Caco-2 (cell line): Measurements from ENCODE around the gene TTLL6. TPM values are rescaled to one million over a fixed set of nuclear protein-coding genes. Genes with fewer than 3 reads are reported as not detected.

Experiments used
- BruUV-seq: library from RNA; stranded (reverse); fragments of 400-500 nt; replicated peaks from 2 replicates; lab custom pipeline; 2021; lab: Mats Ljungman, UMichigan
- CTCF ChIA-PET: fragments of 300-600 bp; sonication (Branson Sonifier 250); formaldehyde crosslinking; loops from one replicate; lab custom pipeline; 2022; ENCODE audit warnings: antibody characterized with exemption; lab: Charles Lee
- POLR2A ChIA-PET: fragments of 300-600 bp; sonication (Branson Sonifier 250); formaldehyde crosslinking; loops from one replicate; lab custom pipeline; 2022; ENCODE audit warnings: antibody characterized with exemption; lab: Charles Lee
- DNase-seq, 2 experiments: peaks; one replicate each; pipeline versions ENCODE4 v3.0.0 to v3.0.0-alpha.2; 2020 to 2022
- H3K27me3 ChIP-seq: replicated peaks from 2 replicates; pipeline ENCODE4 v1.6.0; 2011; ENCODE audit warnings: low read length; ENCODE audit not compliant: control insufficient read depth, insufficient read depth
- H3K36me3 ChIP-seq: 2 replicates; pipeline ENCODE4 v1.5.1; 2011; ENCODE audit warnings: low read length; ENCODE audit not compliant: control insufficient read depth, insufficient read depth
- H3K4me1 ChIP-seq: fragments of 250-450 bp; sonication (Bioruptor Pico); 2 replicates; pipeline ENCODE4 v1.5.1; 2020; ENCODE audit warnings: mild to moderate bottlenecking
- H3K4me3 ChIP-seq: 2 replicates; pipeline ENCODE4 v1.5.1; 2011; ENCODE audit warnings: low read depth, mild to moderate bottlenecking, control low read depth, low read length
- H3K9me3 ChIP-seq: fragments of 250-450 bp; sonication (Bioruptor Pico); 2 replicates; pipeline ENCODE4 v1.5.1; 2020; ENCODE audit warnings: mild to moderate bottlenecking, moderate library complexity
- H3K27ac Mint-ChIP-seq: one replicate; pipeline ENCODE4 v1.8.0; 2022; ENCODE audit warnings: mixed read lengths; ENCODE audit not compliant: unreplicated experiment
- H3K27me3 Mint-ChIP-seq: one replicate; pipeline ENCODE4 v1.8.0; 2022; ENCODE audit warnings: mixed read lengths; ENCODE audit not compliant: insufficient read depth, unreplicated experiment
- H3K36me3 Mint-ChIP-seq: one replicate; pipeline ENCODE4 v1.8.0; 2022; ENCODE audit warnings: mild to moderate bottlenecking, mixed read lengths; ENCODE audit not compliant: insufficient read depth, unreplicated experiment
- H3K4me1 Mint-ChIP-seq: one replicate; pipeline ENCODE4 v1.8.0; 2022; ENCODE audit warnings: low read depth, mixed read lengths; ENCODE audit not compliant: unreplicated experiment
- H3K4me3 Mint-ChIP-seq: one replicate; pipeline ENCODE4 v1.8.0; 2022; ENCODE audit warnings: mild to moderate bottlenecking, moderate library complexity, mixed read lengths; ENCODE audit not compliant: unreplicated experiment
- H3K9me3 Mint-ChIP-seq: one replicate; pipeline ENCODE4 v1.8.0; 2022; ENCODE audit warnings: mixed read lengths; ENCODE audit not compliant: unreplicated experiment
- intact Hi-C: fragments of 100-400 bp; cut with micrococcal nuclease; formaldehyde crosslinking; loops from one replicate; pipeline ENCODE4 v1.10.0; 2022; ENCODE audit not compliant: unreplicated experiment
- total RNA-seq: library from RNA; stranded (reverse); gene quantifications from 2 replicates; pipeline ENCODE4 v1.2.3, GENCODE V29; 2022
- TF ChIP-seq, protein P1 (sequence below), 2 experiments: fragments of 200-600 bp in 1 of 2; IDR thresholded peaks; 1 replicate in 1 of 2; 2 replicates in 1 of 2; pipeline versions ENCODE4 v1.5.1 to v1.8.0; 2011 to 2022; ENCODE audit warnings: antibody characterized with exemption in 1 of 2, control low read depth in 1 of 2, inconsistent platforms in 1 of 2, low read depth in 1 of 2, low read length in 1 of 2, mild to moderate bottlenecking in 1 of 2, moderate library complexity in 1 of 2; ENCODE audit not compliant: insufficient read depth in 1 of 2, severe bottlenecking in 1 of 2, unreplicated experiment in 1 of 2

The TTLL6 gene
- total RNA-seq, 1 experiment from 2014 or later: 0.16 TPM

GRCh38 chr17:48790607-48791127 is 26.4 kb downstream of the TTLL6 start:
- no peaks in the 10 kb centered on the region for H3K27me3 ChIP-seq
- ChIA-PET CTCF (interaction anchor here (0.6 to 31.3 kb wide), 41 partner anchors 8 to 742 kb away, joined by 3 to 1184 read pairs (median 5); partner anchors contain the start of genes ATP5MC1, HOXB13, HOXB9 and NFE2L1), POLR2A (interaction anchor here (0.5 to 2.1 kb wide), 2 partner anchors 63 to 624 kb away, joined by 5 to 8 read pairs; partner anchors contain the start of gene HOXB13)
- H3K9me3 Mint-ChIP-seq: no peaks in the 10 kb centered on the region
- peak overlapping the region; percentile 51 for H3K27ac Mint-ChIP-seq
- no peak overlapping the region for H3K4me3 Mint-ChIP-seq
- DNase-seq: peak; percentile 45 to 59
- BruUV-seq: no TSS peak
- TF ChIP-seq, protein P1, sequence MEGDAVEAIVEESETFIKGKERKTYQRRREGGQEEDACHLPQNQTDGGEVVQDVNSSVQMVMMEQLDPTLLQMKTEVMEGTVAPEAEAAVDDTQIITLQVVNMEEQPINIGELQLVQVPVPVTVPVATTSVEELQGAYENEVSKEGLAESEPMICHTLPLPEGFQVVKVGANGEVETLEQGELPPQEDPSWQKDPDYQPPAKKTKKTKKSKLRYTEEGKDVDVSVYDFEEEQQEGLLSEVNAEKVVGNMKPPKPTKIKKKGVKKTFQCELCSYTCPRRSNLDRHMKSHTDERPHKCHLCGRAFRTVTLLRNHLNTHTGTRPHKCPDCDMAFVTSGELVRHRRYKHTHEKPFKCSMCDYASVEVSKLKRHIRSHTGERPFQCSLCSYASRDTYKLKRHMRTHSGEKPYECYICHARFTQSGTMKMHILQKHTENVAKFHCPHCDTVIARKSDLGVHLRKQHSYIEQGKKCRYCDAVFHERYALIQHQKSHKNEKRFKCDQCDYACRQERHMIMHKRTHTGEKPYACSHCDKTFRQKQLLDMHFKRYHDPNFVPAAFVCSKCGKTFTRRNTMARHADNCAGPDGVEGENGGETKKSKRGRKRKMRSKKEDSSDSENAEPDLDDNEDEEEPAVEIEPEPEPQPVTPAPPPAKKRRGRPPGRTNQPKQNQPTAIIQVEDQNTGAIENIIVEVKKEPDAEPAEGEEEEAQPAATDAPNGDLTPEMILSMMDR (IDR thresholded peaks at IDR 0.05; ENCODE audit: insufficient read depth in 1 of 2, low read depth in 1 of 2, low read length in 1 of 2, severe bottlenecking in 1 of 2, unreplicated experiment in 1 of 2): peak in 1 of 2 experiments; percentile 18
- no peaks in the 10 kb centered on the region for H3K9me3 ChIP-seq
- no peak overlapping the region for H3K4me3 ChIP-seq
- H3K4me1 Mint-ChIP-seq: peaks cover 45% of the 10 kb centered on the region
- H3K27me3 Mint-ChIP-seq: no peaks in the 10 kb centered on the region
- intact Hi-C loops: loop anchor here (1.0 kb wide), 5 partner anchors 62 to 119 kb away; partner anchors contain the start of gene HOXB13
- H3K36me3 ChIP-seq: no peaks in the 10 kb centered on the region
- peaks cover 13% of the 10 kb centered on the region for H3K36me3 Mint-ChIP-seq
- peaks cover 43% of the 10 kb centered on the region for H3K4me1 ChIP-seq

- DNase-seq: no peak
- CTCF ChIA-PET: interaction anchor here (2.1 to 31.3 kb wide), 4 partner anchors 62 to 116 kb away, joined by 12 to 1184 read pairs (median 124); partner anchors contain the start of genes HOXB13 and PRAC2
- no TSS peak for BruUV-seq
- no peak overlapping the region for H3K27ac Mint-ChIP-seq
- Histone ChIP-seq H3K27me3 (no peaks in the 10 kb centered on the region), H3K4me1 (peaks cover 23% of the 10 kb centered on the region), H3K9me3 (no peaks in the 10 kb centered on the region), H3K36me3 (no peaks in the 10 kb centered on the region), H3K4me3 (no peak overlapping the region)
- peaks cover 21% of the 10 kb centered on the region for H3K4me1 Mint-ChIP-seq
- TF ChIP-seq, protein P1 (IDR thresholded peaks at IDR 0.05; ENCODE audit: insufficient read depth in 1 of 2, low read depth in 1 of 2, low read length in 1 of 2, severe bottlenecking in 1 of 2, unreplicated experiment in 1 of 2): no peak
- POLR2A ChIA-PET: no interaction called here
- H3K27me3 Mint-ChIP-seq: no peaks in the 10 kb centered on the region
- intact Hi-C loops: no loop called here
- H3K36me3 Mint-ChIP-seq: peaks cover 6% of the 10 kb centered on the region
- no peaks in the 10 kb centered on the region for H3K9me3 Mint-ChIP-seq
- no peak overlapping the region for H3K4me3 Mint-ChIP-seq
Measured at GRCh38 chr17:48787828-48788227, 29.2 kb downstream of the TTLL6 start.

GRCh38 chr17:48779421-48779820 is 37.6 kb downstream of the TTLL6 start:
- Mint-ChIP-seq H3K36me3 (no peaks in the 10 kb centered on the region), H3K4me1 (no peaks in the 10 kb centered on the region), H3K4me3 (no peak overlapping the region), H3K27ac (no peak overlapping the region), H3K27me3 (no peaks in the 10 kb centered on the region), H3K9me3 (peaks cover 9% of the 10 kb centered on the region)
- 0 out of 2 replicates have a peak, but pooled peaks cover 7% of the 10 kb centered on the region for H3K9me3 ChIP-seq
- intact Hi-C loops: no loop called here
- BruUV-seq: no TSS peak
- no peaks in the 10 kb centered on the region for H3K4me1 ChIP-seq
- no peak overlapping the region for H3K4me3 ChIP-seq
- TF ChIP-seq, protein P1 (IDR thresholded peaks at IDR 0.05; ENCODE audit: insufficient read depth in 1 of 2, low read depth in 1 of 2, low read length in 1 of 2, severe bottlenecking in 1 of 2, unreplicated experiment in 1 of 2): no peak
- CTCF ChIA-PET: interaction anchor here (0.6 to 1.6 kb wide), 10 partner anchors 12 to 780 kb away, joined by 3 to 8 read pairs (median 4); partner anchors contain the start of gene HOXB13
- no peak for DNase-seq
- no peaks in the 10 kb centered on the region for H3K36me3 ChIP-seq
- no peaks in the 10 kb centered on the region for H3K27me3 ChIP-seq
- POLR2A ChIA-PET: interaction anchor here (0.7 to 1.0 kb wide), 2 partner anchors 9 to 23 kb away, joined by 4 read pairs; no protein-coding TSS in a partner anchor
